Suprapubic skin (tissue), 4 donors: Measurements from ENCODE around the gene LGI4. TPM values are rescaled to one million over a fixed set of nuclear protein-coding genes. Genes with fewer than 3 reads are reported as not detected.

Experiments used
- DNase-seq, 2 donors: peaks; one replicate each; pipeline ENCODE4 v3.0.0-alpha.2; 2019; ENCODE audit warnings: low spot score in 2 of 2
- H3K27ac ChIP-seq: fragments of 200-600 bp; sonication (generic); one replicate; pipeline ENCODE4 v1.5.1; 2019
- H3K27me3 ChIP-seq: fragments of 200-600 bp; sonication (generic); one replicate; pipeline ENCODE4 v1.5.1; 2019
- H3K36me3 ChIP-seq: fragments of 200-600 bp; sonication (generic); one replicate; pipeline ENCODE4 v1.5.1; 2019
- H3K4me1 ChIP-seq: fragments of 200-600 bp; sonication (generic); one replicate; pipeline ENCODE4 v1.5.1; 2019
- H3K4me3 ChIP-seq: fragments of 200-600 bp; sonication (generic); one replicate; pipeline ENCODE4 v1.5.1; 2019; ENCODE audit warnings: mild to moderate bottlenecking
- H3K9me3 ChIP-seq: fragments of 200-600 bp; sonication (generic); one replicate; pipeline ENCODE4 v1.5.1; 2019
- CTCF ChIP-seq, 2 donors: fragments of 200-600 bp in 1 of 2; fragments of 450-650 bp in 1 of 2; sonication (generic) in 1 of 2; IDR thresholded peaks; one replicate each; pipeline ENCODE4 v1.5.1; 2016 to 2019; ENCODE audit warnings: antibody characterized with exemption in 2 of 2, mild to moderate bottlenecking in 1 of 2, moderate library complexity in 1 of 2
- EP300 ChIP-seq: sonication (generic); formaldehyde crosslinking; IDR thresholded peaks from one replicate; pipeline ENCODE4 v1.6.1; 2017; ENCODE audit warnings: antibody characterized with exemption
- POLR2A ChIP-seq, 2 donors: fragments of 450-650 bp; IDR thresholded peaks; one replicate each; pipeline ENCODE4 v1.6.1; 2017; ENCODE audit warnings: antibody characterized with exemption in 2 of 2, mild to moderate bottlenecking in 2 of 2, moderate library complexity in 2 of 2
- POLR2AphosphoS5 ChIP-seq, 3 donors: sonication (generic); formaldehyde crosslinking; IDR thresholded peaks; one replicate each; pipeline ENCODE4 v1.6.1; 2017; ENCODE audit warnings: antibody characterized with exemption in 3 of 3
- WGBS: methylation state at CpG from one replicate; pipeline ENCODE4 v1.1.5; 2018; 5-methylcytosine and 5-hydroxymethylcytosine counted together
- total RNA-seq, 4 donors: library from RNA; depleted of rRNA; stranded (reverse); fragments of >200 nt; gene quantifications; one replicate each; pipeline ENCODE4 v1.1.0, GENCODE V29; 2016

LGI4 gene
- total RNA-seq, 4 donors from 2014 or later: 4.3 to 11.8 (median 7.8) TPM

DNA sequence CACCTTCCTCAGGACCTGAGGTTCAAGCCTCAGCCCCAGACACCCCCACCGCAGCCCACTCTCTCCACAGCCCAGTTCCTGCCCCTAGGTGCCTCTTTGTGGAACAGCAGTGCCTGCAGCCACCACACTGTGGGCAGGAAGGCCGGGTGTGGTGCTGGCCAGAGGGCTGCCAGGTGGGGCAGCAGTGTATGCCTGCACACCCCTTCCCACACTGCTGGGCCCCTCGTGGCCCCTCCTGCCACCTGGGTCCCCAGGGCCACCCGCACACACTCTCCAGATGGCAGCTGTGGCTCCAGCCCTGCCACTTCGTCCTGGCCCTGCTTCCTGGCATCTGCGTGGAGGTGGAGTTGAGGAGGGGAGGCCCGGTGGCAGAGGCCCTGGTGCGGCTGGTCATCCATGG is 58.2 kb downstream of the LGI4 start:
- Histone ChIP-seq H3K4me3 (no peak overlapping the region), H3K9me3 (no peaks in the 10 kb centered on the region), H3K4me1 (no peaks in the 10 kb centered on the region), H3K27me3 (no peaks in the 10 kb centered on the region), H3K27ac (no peak overlapping the region), H3K36me3 (no peaks in the 10 kb centered on the region)
- no peak for DNase-seq
- 69% methylated on average over 7 of the region's 8 CpGs for WGBS
- TF ChIP-seq EP300 (no peak), CTCF (IDR thresholded peaks at IDR 0.05) (no peak), POLR2A (IDR thresholded peaks at IDR 0.05) (no peak), POLR2AphosphoS5 (IDR thresholded peaks at IDR 0.05) (no peak)

DNA sequence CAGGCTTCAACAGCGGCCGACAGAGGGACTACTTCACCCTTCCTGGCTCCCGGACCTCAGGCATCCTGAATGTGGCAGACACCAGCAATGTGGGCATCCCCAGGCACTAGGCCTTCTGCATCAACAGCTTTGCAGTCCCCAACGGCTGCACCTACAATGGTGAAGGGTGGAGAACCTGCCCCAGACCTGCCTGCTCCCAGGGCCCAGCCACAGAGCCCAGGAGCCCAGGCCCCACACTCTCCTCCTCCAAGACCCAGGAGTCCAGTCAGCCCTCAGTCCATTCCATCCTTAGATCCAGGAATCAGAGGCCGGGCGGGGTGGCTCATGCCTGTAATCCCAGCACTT is 58.9 kb downstream of the LGI4 start:
- WGBS: 100% methylated on average over 2 of the region's 6 CpGs
- Histone ChIP-seq H3K9me3 (no peaks in the 10 kb centered on the region), H3K4me3 (no peak overlapping the region), H3K27ac (no peak overlapping the region), H3K36me3 (no peaks in the 10 kb centered on the region), H3K27me3 (no peaks in the 10 kb centered on the region), H3K4me1 (no peaks in the 10 kb centered on the region)
- no peak for DNase-seq
- TF ChIP-seq POLR2A (IDR thresholded peaks at IDR 0.05) (no peak), CTCF (IDR thresholded peaks at IDR 0.05) (no peak), EP300 (no peak), POLR2AphosphoS5 (IDR thresholded peaks at IDR 0.05) (no peak)

DNA sequence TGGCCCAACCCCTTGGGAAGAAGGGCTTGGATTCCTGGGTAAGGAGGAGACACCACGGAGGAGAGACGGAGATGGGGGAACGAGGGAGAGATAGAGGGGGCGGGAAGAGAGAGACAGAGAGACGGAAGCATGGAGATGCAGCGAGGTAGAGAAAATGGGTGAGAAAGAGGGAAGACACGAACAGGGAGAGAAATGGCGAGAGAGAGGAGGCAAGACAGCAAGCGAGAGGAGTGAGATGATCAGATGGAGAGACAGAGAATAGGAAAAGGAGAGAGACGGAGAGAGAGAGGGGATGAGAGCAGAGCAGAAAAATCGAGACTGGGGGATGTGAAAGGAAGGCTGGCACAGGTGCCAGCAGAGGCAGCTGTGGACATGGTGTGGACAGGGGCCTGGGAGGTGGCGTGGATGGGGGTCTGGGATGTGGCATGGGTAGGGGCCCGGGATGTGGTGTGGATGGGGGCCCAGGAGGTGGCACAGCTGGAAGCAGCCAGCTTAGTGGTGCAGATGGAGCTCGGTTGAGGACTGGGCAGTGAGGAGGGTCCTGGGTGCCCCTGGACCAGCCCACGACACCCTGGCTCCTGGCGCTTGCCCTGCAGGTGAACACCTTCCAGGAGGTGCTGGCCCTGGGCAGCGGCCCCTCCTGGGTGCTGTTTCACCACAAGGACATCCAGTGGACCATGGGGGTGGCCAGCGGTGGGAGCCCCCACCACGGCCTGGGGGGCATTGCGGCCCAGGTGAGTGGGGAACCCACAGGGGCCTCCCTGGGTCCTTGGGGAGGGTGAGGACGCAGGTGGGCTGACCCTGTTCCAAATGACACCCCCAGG is 59.4 kb downstream of the LGI4 start:
- TF ChIP-seq POLR2AphosphoS5 (IDR thresholded peaks at IDR 0.05) (no peak), POLR2A (IDR thresholded peaks at IDR 0.05) (no peak), EP300 (no peak), CTCF (IDR thresholded peaks at IDR 0.05) (no peak)
- WGBS: 90% methylated on average over 14 of the region's 21 CpGs
- no peaks in the 10 kb centered on the region for H3K27me3 ChIP-seq

More for the DNA sequence above, 59.4 kb downstream of the LGI4 start:
- H3K9me3 ChIP-seq: no peaks in the 10 kb centered on the region
- no peak overlapping the region for H3K4me3 ChIP-seq
- no peaks in the 10 kb centered on the region for H3K4me1 ChIP-seq
- no peak overlapping the region for H3K27ac ChIP-seq
- no peaks in the 10 kb centered on the region for H3K36me3 ChIP-seq
- no peak for DNase-seq

Other genes with a start within 250 kb of the LGI4 start
- gene ZNF30, start 208.2 kb downstream of the LGI4 start, total RNA-seq: 1 to 10 TPM in 2 of 4 donors, under 1 TPM in 2; 0.44 to 3.4 (median 1.5) TPM
- 1 to 10 TPM; 2.5 to 6.5 (median 3.7) TPM for gene ZNF792, start 170.8 kb downstream of the LGI4 start, total RNA-seq
- gene GRAMD1A, start 134.7 kb downstream of the LGI4 start, total RNA-seq: 10 to 100 TPM; 16.3 to 38.7 (median 20.8) TPM
- gene SCN1B, start 104.6 kb downstream of the LGI4 start, total RNA-seq: 1 to 10 TPM; 1.4 to 4.3 (median 2.9) TPM
- gene HPN, start 93.3 kb downstream of the LGI4 start, total RNA-seq: 1 to 10 TPM in 1 of 4 donors, under 1 TPM in 2, not detected in 1; 0.26 to 1.7 (median 0.56) TPM
- 100 to 1,000 TPM; 383 to 765 (median 575) TPM for gene FXYD3, start 19.2 kb downstream of the LGI4 start, total RNA-seq
- gene FXYD1, start 3.8 kb upstream of the LGI4 start, total RNA-seq: 10 to 100 TPM in 1 of 4 donors, 1 to 10 TPM in 3; 2.0 to 10.9 (median 6.7) TPM
- 1 to 10 TPM in 1 of 4 donors, not detected in 3; 2.2 TPM for gene FXYD7, start 8.2 kb upstream of the LGI4 start, total RNA-seq
- 10 to 100 TPM; 29.8 to 64.8 (median 37.7) TPM for gene FXYD5, start 19.7 kb upstream of the LGI4 start, total RNA-seq
- gene FAM187B, start 93.7 kb upstream of the LGI4 start, total RNA-seq: not detected
- 100 to 1,000 TPM in 1 of 4 donors, 10 to 100 TPM in 3; 67.4 to 105 (median 80.8) TPM for gene LSR, start 113.9 kb upstream of the LGI4 start, total RNA-seq
- 100 to 1,000 TPM; 111 to 178 (median 122) TPM for gene USF2, start 133.9 kb upstream of the LGI4 start, total RNA-seq
- gene HAMP, start 147.5 kb upstream of the LGI4 start, total RNA-seq: 1 to 10 TPM in 2 of 4 donors, not detected in 2; 1.4 to 1.5 TPM
- not detected for gene MAG, start 157.1 kb upstream of the LGI4 start, total RNA-seq
- not detected for gene CD22, start 194.1 kb upstream of the LGI4 start, total RNA-seq
- not detected for gene FFAR1, start 212.8 kb upstream of the LGI4 start, total RNA-seq
- gene FFAR3, start 223.4 kb upstream of the LGI4 start, total RNA-seq: not detected
- not detected for gene GPR42, start 236.0 kb upstream of the LGI4 start, total RNA-seq